Glomerular endothelial cell (primary cell): Measurements from ENCODE around the gene SPATA21. TPM values are rescaled to one million over a fixed set of nuclear protein-coding genes. Genes with fewer than 3 reads are reported as not detected.
A peak's percentile ranks its signal among the peaks of the same experiment; 100 is the strongest.
"Not testable (repeated sequence)": the region's sequence is repeated elsewhere in the genome, so short reads cannot be mapped to it uniquely, and the experiment has no call there.

Experiments used
- DNase-seq: peaks from one replicate; pipeline ENCODE4 v3.0.0-alpha.2; 2011; ENCODE audit warnings: low read depth, low spot score; ENCODE audit errors: extremely low read depth
- total RNA-seq: library from RNA; depleted of rRNA; stranded (reverse); fragments of >200 nt; gene quantifications from 2 replicates; pipeline ENCODE4 v1.2.3, GENCODE V29; 2015

SPATA21 gene
- total RNA-seq, 1 donor from 2014 or later, result not detected

- DNase-seq, result not testable (repeated sequence)
These were observed 17.7 kb upstream of the SPATA21 start for GRCh38 chr1:16454909-16455308.

DNA sequence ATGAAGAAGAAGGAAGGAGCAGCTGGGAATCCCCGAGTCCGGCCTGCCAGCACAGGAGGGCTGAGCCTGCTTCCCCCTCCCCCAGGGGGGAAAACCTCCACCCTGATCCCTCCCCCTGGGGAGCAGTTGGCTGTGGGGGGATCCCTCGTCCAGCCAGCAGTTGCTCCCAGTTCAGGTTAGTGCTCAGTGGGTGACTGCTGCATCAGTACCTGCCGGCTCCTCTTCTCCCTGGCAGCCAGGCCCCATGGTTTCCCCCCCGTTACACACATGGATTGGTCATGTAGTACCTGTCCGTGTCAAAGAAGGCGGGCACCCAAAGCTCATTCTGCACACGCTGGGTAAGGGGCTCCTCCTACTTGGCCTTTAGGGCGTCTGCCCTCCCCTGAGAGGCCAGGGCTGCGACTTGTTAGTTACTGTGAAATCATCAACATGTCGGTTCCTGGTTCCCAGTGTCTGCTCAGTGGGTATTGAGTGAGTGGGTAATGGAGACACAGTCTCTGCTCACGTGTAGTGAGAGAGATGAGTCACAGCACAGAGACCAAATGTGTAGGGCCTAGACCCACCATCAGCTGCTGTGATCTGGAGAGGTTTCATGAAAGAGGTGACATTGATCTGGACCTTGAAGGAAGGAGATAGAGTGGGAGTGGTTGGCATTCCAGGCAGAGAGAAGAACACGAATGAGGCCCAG, 14.8 kb upstream of the SPATA21 start:
- DNase-seq, result no peak

- DNase-seq, result no peak
These were observed 13.7 kb upstream of the SPATA21 start for GRCh38 chr1:16450863-16451481.

DNA sequence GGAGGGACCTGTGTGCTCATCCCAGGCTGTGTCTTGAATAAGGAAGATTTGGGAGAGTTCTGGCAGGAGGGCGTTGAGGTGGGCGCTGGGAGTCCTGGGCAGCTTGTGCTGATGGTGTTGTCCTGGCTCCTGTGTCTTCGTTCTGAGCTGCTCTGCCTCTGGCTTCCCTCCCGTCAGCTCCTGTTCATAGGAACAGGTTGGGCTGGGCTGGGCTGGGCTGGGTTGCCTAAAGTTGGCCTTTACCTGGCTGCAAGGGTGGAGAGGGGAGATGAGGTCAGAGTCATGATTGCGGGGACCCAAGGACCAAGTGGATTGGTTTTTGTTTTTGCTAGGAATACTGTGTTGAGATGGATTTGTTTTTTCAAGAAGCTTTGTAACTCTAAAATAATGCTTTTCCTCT, 12.4 kb upstream of the SPATA21 start:
- no peak for DNase-seq

- DNase-seq, result no peak
These were observed 11.8 kb upstream of the SPATA21 start for GRCh38 chr1:16449065-16449464.

- no peak for DNase-seq
These were observed 10.4 kb upstream of the SPATA21 start for GRCh38 chr1:16447641-16448040.

DNA sequence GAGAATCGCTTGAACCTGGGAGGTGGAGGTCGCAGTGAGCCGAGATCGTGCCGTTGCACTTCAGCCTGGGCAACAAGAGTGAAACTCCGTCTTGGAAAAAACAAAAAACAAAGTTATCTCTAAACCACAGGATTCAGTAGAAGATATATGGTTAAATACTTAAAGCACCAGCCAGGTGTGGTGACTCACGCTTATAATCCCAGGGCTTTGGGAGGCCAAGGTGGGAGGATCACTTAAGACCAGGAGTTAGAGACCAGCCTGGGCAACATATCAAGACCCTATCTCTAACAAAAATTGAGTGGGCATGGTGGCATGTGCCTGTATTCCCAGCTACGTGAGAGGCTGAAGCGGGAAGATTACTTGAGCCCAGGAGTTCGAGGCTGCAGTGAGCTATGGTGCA, 8.9 kb upstream of the SPATA21 start:
- DNase-seq, result no peak

- no peak for DNase-seq
These were observed 7.8 kb upstream of the SPATA21 start for GRCh38 chr1:16445052-16445451.

DNA sequence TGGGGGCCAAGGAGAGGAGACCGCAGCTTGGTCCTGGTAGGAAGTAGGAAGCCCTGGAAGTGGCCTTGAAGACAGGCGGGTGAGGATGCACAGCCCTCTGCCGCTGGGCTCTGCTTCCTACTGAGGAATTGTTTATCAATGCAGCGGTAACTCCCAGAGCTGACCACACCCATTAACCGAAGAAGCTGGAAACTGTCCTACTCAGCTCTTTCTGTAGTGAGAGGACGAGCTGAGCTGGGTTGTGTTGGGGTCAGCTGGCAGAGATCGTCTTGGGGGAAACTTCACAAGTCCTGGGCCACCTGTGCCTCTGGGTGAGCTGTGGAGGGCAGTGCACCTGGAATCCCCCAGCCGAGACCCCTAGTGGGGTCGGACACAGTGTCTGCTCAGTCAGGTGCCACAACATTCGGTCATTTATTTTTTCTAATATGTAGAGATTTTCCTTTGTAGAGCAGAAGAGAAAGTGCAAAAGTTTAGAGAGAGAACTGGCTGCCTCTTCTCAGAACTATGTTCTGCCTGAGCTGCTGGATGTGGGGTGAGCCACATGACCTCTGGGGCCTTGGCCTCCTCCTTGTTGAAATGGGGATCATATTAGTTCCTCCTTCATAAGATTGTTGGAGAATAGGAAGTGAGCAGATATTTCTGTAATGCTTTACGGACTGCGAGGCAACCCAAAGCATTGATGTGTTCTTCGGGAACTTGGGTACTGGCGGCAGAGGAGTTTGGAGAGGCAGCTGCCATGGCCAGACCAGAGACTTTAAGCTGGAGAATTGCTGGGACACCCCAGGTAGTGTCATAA, 6.9 kb upstream of the SPATA21 start:
- no peak for DNase-seq

DNA sequence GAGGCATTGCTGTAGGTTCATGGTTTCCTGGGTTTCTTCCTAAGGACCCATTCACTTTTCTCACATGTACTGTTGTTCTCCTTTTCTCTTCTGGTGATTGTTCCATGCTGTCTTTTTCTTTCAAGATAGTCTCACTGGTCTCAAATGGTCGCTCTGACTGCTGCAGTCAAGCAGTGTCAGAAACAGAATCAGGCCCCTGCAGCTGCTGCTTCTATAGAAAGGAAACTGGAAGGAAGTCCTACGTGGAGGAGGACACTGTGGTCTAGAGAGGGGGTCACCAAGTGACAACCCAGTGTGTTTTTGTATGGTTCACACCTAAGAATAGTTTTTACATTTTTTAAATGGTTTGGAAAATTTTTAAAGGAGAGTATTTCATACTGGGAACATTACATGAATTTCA, 5.7 kb upstream of the SPATA21 start:
- no peak for DNase-seq

- DNase-seq, result no peak
These were observed 5.0 kb upstream of the SPATA21 start for GRCh38 chr1:16442265-16442664.

DNA sequence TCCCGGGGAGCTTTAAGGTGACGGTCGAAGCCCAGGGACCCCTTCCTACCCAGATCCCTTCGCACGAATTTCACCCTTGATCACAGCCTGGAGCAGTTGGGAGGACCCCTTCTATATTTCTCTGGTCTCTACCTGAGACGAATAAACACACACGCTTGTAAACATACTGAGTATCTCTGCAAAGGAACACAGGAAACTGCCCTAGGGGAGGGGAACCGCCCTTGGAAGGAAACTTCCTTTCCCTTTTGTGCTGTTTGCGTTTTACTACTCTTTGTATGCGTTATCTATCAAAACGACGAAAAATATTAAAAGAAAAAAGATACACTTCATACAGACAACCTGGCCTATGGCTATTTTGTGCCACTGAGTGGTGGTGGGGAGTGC, 4.0 kb upstream of the SPATA21 start:
- no peak for DNase-seq

DNA sequence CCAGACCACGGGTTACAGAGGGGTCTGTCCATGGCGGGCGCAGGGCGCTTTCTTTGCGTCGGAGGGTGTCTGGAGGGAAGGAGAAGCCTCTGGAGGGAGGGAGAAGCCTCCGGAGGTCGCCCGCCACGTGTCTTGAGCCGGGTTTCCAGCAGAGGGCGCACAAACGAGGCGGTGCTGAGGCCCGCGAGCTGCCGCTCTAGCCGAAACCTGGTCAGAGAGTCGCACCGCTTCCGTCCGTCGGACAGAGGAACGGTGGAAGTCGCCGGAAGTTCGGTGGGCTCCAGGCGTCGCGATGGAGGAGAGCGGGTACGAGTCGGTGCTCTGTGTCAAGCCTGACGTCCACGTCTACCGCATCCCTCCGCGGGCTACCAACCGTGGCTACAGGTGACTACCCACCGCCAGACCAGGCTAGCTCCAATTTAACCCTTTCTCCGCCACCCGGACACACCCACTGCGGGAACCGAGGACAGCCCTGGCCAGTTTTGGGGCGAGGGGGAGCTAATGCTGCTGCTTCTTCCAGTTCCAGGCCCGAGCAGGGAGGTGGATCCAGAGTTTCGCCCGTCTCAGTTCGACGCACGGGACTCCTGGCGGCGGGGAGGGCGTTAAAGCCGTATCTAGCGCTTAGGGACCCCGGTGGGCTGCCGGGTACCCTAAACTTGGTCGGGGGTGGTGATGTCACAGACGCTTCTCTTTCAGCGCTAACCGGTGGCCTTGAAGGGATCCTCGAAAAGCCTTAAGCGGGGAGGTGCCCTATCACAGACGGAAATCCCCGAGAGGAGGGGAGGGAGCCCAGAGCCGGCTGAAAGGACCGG, 3.5 kb upstream of the SPATA21 start, which contains the start of gene NECAP2:
NECAP2 (plus strand) TSS at position 255 of the 812 bp plus-strand sequence; CDS start at position 293, 38 bp downstream.
- DNase-seq, result peak; percentile 60

DNA sequence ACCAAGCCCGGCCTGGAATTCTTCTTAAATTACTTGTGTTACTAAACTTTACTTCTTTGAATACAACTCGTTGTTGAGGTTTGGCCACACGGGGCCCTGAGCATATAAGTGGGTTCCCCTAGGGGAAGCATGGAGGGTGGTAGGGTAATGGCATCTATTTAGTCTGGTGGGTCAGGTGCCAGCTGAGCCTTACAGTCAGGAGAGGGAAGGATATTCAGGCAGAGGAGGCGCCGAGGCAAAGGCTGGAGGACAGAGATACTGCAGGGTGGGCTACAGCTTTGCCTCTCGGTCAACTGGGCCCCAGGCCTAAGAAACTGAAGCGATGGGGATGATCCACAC, 2.9 kb upstream of the SPATA21 start:
- no peak for DNase-seq

GRCh38 chr1:16438924-16439323, 1.7 kb upstream of the SPATA21 start:
- no peak for DNase-seq

DNA sequence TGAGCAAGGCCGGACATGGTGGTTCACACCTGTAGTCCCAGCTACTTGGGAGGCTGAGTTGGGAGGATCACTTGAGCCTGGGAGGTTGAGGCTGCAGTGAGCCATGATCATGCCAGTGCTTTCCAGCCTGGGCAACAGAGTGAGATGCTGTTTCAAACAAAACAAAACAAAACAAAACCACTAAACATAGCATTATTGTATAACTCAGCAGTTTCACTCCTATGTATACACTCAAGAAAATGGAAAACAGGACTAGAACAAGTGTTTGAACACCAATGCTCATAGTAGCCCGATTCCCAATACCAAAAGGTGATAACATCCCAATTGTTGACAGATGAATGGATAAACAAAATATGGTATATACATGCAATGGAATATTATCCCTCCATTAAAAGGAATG, 1.3 kb upstream of the SPATA21 start:
- no peak for DNase-seq

GRCh38 chr1:16434501-16434900, 2.7 kb downstream of the SPATA21 start:
- no peak for DNase-seq

GRCh38 chr1:16434007-16434406, 3.2 kb downstream of the SPATA21 start:
- no peak for DNase-seq

- DNase-seq, result no peak
These were observed 4.2 kb downstream of the SPATA21 start for GRCh38 chr1:16433030-16433429.

- DNase-seq, result no peak
These were observed 6.6 kb downstream of the SPATA21 start for GRCh38 chr1:16430606-16431005.
